SH-SY5Y (cell line): Measurements from ENCODE around the gene NPFF.

Experiments
- GATA2 ChIP-seq: IDR thresholded peaks from 2 replicates; pipeline ENCODE4 v1.6.1; 2011; ENCODE audit warnings: mild to moderate bottlenecking, low read depth, low read length
- GATA3 ChIP-seq: IDR thresholded peaks from 2 replicates; pipeline ENCODE4 v1.6.1; 2011; ENCODE audit warnings: low read depth, mild to moderate bottlenecking, low read length, moderate library complexity

- TF ChIP-seq GATA2 (no peak), GATA3 (no peak)
These were observed 32.5 kb downstream of the NPFF start for GRCh38 chr12:53474819-53475218.
